NB4 (cell line): ENCODE results near the gene RABL6.

Source experiments
- DNase-seq: peaks from one replicate; pipeline ENCODE4 v3.0.0; 2010; ENCODE audit warnings: low read depth
- H3K4me3 ChIP-seq: one replicate; pipeline ENCODE4 v1.5.1; 2011; ENCODE audit warnings: mild to moderate bottlenecking, low read depth, low read length, moderate library complexity
- MYC ChIP-seq: IDR thresholded peaks from 2 replicates; pipeline ENCODE4 v1.6.1; 2011; ENCODE audit warnings: low read depth, low read length
- POLR2A ChIP-seq: IDR thresholded peaks from 2 replicates; pipeline ENCODE4 v1.6.1; 2011; ENCODE audit warnings: mild to moderate bottlenecking; ENCODE audit not compliant: insufficient read length; ENCODE audit errors: extremely low read depth
- TF ChIP-seq, protein P1 (sequence below): IDR thresholded peaks from one replicate; pipeline ENCODE4 v1.5.1; 2012; ENCODE audit warnings: low read depth, low read length
- TF ChIP-seq, protein P2 (sequence below): IDR thresholded peaks from 2 replicates; pipeline ENCODE4 v1.6.1; 2011; ENCODE audit warnings: low read depth, low read length

The RABL6 gene

DNA sequence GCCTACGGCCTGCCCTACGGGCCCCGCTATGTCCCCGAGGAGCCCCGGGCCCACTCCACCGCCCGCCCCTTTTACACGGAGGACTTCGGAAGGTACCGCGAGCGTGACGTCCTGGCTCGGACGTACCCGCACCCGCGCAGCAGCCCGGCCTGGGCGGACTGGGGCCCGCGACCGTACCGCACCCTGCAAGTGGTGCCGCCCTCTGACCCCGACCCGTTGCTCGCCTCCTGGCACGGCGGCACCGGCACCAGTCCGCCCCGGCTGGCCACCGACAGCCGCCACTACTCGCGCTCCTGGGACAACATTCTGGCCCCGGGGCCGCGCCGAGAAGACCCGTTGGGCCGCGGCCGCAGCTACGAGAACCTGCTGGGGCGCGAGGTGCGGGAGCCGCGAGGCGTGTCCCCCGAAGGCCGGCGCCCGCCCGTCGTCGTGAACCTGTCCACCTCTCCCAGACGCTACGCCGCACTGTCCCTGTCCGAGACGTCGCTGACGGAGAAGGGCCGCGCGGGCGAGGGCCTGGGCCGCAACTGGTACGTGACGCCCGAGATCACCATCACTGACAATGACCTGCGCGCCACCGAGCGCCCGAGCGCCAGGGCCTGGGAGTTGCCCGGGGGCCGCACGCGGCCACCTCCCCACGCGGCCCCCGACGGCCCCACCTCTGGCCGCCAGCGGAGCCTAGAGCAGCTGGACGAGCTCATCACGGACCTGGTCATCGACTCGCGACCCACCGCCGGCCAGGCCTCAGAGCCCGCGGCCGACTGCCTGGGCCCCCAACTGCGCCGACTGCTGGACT is 37.9 kb downstream of the RABL6 start:
- no peak overlapping the region for H3K4me3 ChIP-seq
- TF ChIP-seq, protein P1, sequence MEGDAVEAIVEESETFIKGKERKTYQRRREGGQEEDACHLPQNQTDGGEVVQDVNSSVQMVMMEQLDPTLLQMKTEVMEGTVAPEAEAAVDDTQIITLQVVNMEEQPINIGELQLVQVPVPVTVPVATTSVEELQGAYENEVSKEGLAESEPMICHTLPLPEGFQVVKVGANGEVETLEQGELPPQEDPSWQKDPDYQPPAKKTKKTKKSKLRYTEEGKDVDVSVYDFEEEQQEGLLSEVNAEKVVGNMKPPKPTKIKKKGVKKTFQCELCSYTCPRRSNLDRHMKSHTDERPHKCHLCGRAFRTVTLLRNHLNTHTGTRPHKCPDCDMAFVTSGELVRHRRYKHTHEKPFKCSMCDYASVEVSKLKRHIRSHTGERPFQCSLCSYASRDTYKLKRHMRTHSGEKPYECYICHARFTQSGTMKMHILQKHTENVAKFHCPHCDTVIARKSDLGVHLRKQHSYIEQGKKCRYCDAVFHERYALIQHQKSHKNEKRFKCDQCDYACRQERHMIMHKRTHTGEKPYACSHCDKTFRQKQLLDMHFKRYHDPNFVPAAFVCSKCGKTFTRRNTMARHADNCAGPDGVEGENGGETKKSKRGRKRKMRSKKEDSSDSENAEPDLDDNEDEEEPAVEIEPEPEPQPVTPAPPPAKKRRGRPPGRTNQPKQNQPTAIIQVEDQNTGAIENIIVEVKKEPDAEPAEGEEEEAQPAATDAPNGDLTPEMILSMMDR = no peak
- TF ChIP-seq POLR2A = no peak
- TF ChIP-seq MYC = no peak
- TF ChIP-seq, protein P2, sequence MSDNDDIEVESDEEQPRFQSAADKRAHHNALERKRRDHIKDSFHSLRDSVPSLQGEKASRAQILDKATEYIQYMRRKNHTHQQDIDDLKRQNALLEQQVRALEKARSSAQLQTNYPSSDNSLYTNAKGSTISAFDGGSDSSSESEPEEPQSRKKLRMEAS = no peak
- DNase-seq = no peak

DNA sequence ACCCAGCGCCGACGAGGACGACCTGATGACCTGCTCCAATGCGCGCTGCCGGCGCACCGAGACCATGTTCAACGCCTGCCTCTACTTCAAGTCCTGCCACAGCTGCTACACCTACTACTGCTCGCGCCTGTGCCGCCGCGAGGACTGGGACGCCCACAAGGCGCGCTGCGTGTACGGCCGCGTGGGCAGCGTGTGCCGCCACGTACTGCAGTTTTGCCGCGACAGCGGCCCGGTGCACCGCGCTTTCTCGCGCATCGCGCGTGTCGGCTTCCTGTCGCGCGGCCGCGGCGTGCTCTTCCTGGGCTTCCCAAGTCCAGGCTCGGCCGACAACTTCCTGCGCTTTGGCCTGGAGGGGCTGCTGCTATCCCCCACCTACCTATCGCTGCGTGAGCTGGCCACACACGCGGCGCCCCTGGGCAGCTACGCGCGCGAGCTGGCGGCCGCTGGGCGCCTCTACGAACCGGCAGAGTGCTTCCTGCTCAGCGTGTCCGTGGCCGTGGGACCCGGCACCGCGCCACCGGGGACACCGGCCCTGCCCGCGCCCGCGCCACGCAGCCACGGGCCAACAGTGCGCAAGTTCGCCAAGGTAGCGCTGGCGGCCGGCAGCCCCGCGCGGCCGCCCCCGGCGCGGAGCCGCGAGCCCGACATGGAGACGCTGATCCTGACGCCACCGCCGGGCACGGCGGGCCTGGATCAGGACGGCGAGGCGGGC is 38.8 kb downstream of the RABL6 start:
- TF ChIP-seq, protein P1 = no peak
- TF ChIP-seq POLR2A = no peak
- TF ChIP-seq, protein P2 = no peak
- TF ChIP-seq MYC = no peak
- no peak for DNase-seq
- no peak overlapping the region for H3K4me3 ChIP-seq

DNA sequence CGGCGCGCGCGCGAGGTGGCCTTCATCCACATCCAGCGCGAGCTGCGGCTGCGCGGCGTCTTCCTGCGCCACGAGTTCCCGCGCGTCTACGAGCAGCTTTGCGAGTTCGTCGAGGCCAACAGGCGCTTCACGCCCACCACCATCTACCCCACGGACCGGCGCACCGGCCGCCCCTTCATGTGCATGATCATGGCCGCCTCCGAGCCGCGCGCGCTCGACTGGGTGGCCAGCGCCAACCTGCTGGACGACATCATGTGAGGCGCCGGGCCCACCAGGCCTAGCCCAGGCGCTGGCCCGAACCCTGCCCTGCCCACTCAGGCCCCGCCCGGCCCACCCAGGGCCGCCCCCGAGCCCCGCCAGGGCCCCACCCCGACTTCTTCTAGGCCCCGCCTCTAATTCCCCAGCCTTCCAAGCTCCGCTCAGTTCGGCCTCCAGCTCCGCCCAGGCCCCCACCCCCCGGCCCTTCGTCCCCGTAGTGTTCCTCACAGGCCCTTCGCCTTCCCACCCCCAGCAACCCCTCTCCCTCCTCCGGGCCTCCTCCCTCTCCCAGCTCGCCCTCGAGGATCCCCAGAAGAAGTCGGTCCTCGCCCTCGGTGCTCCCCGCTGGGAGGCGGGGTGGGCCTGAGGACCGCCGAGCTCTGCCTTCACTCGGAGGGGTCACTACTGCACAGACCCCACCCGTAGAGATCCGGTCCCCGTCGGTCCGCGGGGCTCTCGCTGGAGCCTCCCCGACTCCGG is 39.5 kb downstream of the RABL6 start:
- TF ChIP-seq POLR2A = no peak
- TF ChIP-seq MYC = no peak
- TF ChIP-seq, protein P1 = no peak
- TF ChIP-seq, protein P2 = no peak
- H3K4me3 ChIP-seq = peak overlapping the region; percentile 92
- peak; percentile 68 for DNase-seq

DNA sequence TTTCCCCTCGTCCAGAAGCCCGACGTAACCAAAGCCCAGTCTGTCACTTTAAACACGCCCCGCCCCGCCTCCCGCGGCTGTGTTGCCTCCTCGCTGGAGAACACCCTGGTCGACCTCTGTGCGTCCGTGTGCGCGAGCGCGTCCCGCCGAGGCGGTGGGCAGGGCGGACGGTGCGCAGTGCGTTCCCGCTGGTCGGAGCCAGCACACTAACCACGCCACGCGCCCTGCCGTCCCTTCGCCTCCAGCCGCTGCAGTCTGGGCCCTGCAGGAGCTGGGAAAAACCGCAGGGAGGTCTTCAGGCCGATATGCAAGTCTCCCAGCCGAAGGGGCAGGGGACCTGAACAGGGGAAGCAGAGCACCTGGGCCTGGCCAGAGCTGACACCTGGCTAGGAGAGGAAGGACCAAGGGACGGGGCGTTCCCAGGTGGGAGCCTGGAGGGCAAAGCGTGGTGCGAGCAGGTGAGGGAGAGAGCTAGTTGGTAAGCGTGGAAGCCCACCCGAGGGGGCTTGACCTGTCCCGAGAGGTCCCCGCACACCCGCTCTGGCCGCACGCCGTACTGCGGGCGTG is 40.2 kb downstream of the RABL6 start:
- peak; percentile 90 for DNase-seq
- TF ChIP-seq, protein P2 = peak; percentile 70; the same call in 1 of the 2 replicates
- peak; percentile 85 for TF ChIP-seq POLR2A
- TF ChIP-seq, protein P1 = no peak
- TF ChIP-seq MYC = peak; percentile 67
- peak overlapping the region; percentile 92 for H3K4me3 ChIP-seq

GRCh38 chr9:136848393-136849037 is 40.8 kb downstream of the RABL6 start:
- peak overlapping the region; percentile 92 for H3K4me3 ChIP-seq
- peak; percentile 70 for DNase-seq
- TF ChIP-seq POLR2A (no peak), MYC (no peak)
- TF ChIP-seq, protein P2 = no peak
- TF ChIP-seq, protein P1 = no peak
